SW480 (cell line): ENCODE measurements around the gene ROM1.
"Not testable (repeated sequence)": the region's sequence is repeated elsewhere in the genome, so short reads cannot be mapped to it uniquely, and the experiment has no call there.

Experiments
- DNase-seq: peaks from one replicate; pipeline ENCODE4 v3.0.0-alpha.2; 2016; ENCODE audit warnings: low spot score

The ROM1 gene

DNA sequence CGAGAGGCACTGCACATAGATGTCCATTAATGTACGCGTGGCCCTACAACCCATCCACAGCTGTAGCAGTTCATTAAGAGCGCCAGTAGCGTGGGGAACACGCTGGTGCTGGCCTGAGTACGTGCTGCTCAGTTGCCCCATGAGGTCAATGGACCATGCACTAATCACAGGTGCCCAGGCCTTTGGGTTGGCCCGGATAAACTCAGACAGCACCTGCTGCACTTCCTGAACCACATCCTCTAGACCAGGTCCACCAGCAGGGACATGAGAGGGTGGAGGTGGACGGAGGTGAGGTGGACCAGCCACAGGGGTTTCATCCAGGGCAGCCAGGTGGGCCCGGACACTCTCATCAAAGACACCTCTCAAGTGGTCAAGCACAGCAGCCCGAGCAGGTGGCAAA lies 36.4 kb downstream of the ROM1 start:
- no peak for DNase-seq

- DNase-seq: not testable (repeated sequence)
Observed at GRCh38 chr11:62650283-62650682, 37.2 kb downstream of the ROM1 start.

DNA sequence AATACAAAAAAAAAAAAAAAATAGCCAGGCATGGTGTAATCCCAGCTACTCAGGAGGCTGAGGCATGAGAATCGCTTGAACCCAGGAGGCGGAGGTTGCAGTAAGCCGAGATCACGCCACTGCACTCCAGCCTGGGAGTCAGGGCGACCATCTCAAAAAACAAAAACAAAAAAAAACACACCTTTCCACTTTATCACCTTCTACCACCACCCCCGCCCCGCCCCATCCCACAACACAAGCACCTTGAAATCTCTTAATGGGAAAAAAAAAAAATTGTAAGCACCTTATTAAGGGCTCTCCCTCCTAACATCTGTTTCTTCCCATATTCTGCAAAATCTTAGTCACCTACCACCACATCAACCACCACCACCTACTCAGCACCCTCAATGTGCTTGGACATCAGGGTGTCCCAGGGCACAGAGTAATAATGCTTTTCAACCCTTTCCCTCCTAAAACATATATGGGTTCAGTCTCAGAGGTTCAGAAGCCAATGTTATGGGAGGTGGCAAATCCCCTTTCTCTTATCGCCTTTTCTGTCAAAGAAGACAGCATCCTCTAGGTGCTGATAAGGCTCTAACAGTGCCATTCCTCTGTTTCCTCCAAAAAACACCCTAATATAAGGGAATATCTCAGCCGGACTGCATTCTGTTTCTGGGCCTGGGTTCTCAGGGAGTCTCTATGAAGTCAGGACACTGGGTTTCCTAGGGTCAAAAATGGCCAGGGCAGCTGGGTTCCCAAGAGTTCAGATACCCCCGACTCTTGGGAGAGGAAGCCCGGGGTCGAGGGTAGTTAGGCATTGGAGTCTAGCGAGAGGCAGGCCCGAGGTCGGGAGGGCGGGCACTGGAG lies 39.3 kb downstream of the ROM1 start:
- DNase-seq: no peak

GRCh38 chr11:62654297-62654696 lies 41.2 kb downstream of the ROM1 start:
- DNase-seq: no peak

DNA sequence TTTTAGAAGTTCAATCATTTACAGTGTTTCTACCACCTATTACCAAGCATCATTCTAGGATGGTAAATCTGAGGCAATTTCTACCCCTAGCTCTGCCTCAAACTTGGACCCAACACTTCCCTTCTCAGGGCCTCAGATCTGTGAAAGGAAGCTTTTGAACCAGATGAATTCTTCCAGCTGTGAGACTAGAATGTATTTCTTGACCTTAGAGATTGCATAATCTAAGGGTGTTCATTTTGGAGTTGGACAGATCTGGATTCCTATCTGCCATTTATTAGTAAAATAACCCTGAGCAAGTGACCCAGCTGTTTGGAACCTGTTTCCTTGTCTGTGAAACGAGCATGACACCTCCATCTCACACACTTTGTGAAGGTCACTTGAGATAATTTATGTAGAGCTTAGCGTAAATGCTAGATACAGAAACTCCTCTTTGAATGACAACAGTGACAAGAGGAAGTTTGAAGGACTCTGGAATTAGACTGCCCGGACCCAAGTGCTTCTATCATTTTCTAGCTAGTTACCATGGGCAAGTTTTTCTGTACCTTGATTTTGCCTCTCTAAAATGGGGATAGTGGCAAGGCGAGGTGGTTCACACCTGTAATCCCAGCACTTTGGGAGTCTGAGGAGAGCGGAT lies 43.9 kb downstream of the ROM1 start:
- no peak for DNase-seq

GRCh38 chr11:62664405-62665074 lies 51.5 kb downstream of the ROM1 start:
- DNase-seq: peak; percentile 78
